Adrenal gland (tissue), 12 donors: ENCODE results near the gene FBXW10. TPM values are rescaled to one million over a fixed set of nuclear protein-coding genes. Genes with fewer than 3 reads are reported as not detected.
"Not testable (repeated sequence)": the region's sequence is repeated elsewhere in the genome, so short reads cannot be mapped to it uniquely, and the experiment has no call there.

Experiments used
- DNase-seq, 7 donors: peaks; one replicate each; pipeline ENCODE4 v3.0.0-alpha.2; 2019 to 2020
- H3K27ac ChIP-seq, 5 donors: fragments of 200-600 bp; sonication (generic) in 4 of 5; 1 replicate in 3 of 5; 2 replicates in 2 of 5; pipeline versions ENCODE4 v1.5.1 to v1.8.0; 2016 to 2020; ENCODE audit warnings: mild to moderate bottlenecking in 1 of 5
- H3K27me3 ChIP-seq: fragments of 200-600 bp; 2 replicates; pipeline ENCODE4 v1.8.0; 2021
- H3K36me3 ChIP-seq, 2 donors: fragments of 200-600 bp; replicated peaks in 1 of 2; 1 replicate in 1 of 2; 2 replicates in 1 of 2; pipeline versions ENCODE4 v1.5.1 to v1.8.0; 2018 to 2022
- H3K4me1 ChIP-seq, 2 donors: fragments of 200-600 bp; replicated peaks in 1 of 2; 1 replicate in 1 of 2; 2 replicates in 1 of 2; pipeline versions ENCODE4 v1.5.1 to v1.8.0; 2018 to 2021
- H3K4me3 ChIP-seq, 4 donors: fragments of 200-600 bp; sonication (generic) in 3 of 4; one replicate each; pipeline ENCODE4 v1.5.1; 2016 to 2018
- H3K9me3 ChIP-seq, 3 donors: fragments of 200-600 bp; sonication (generic) in 1 of 3; replicated peaks in 1 of 3; 1 replicate in 2 of 3; 2 replicates in 1 of 3; pipeline versions ENCODE4 v1.5.1 to v1.8.0; 2016 to 2021
- WGBS, 4 donors: extraction: QIAGEN DNeasy Blood & Tissue Kit in 2 of 4; methylation state at CpG; one replicate each; pipeline versions ENCODE4 v1.1.5 to v1.1.7; 2013 to 2017; 5-methylcytosine and 5-hydroxymethylcytosine counted together
- intact Hi-C, 2 donors: fragments of 100-400 bp; cut with DNase I; formaldehyde crosslinking; loops; one replicate each; pipeline versions ENCODE4 v1.14.1 to v1.15.0; 2022 to 2023
- polyA plus RNA-seq, 3 donors: library from polyadenylated mRNA; stranded (reverse); fragments of 200-250 nt in 2 of 3; fragments of 350-450 nt in 1 of 3; fragmentation: Illumina TruSeq in 1 of 3; extraction: RNeasy Lipid Tissue Mini Kit (QIAGEN cat#74804) in 1 of 3; gene quantifications; one replicate each; pipeline ENCODE4 v1.2.3, GENCODE V29; 2013 to 2014
- total RNA-seq, 9 donors: library from RNA; depleted of rRNA in 4 of 9; stranded (reverse); fragments of >200 nt in 4 of 9; fragments of 120-200 nt in 1 of 9; fragmentation: NEBNext Ultra II Directional in 1 of 9; extraction: Animal tissue kit (Norgen Biotek cat#: 25700) in 1 of 9; gene quantifications; one replicate each; pipeline versions ENCODE4 v1.1.0 to v1.2.4, GENCODE V29; 2013 to 2023
- donor health status: healthy with polysubstance abuse.
- donor health status: Bipolar disorder and iron deficiency.
- donor health status: DM: yes; HTN: yes; CAD: no.
- donor health status: DM: no; HTN: no; CAD: no.
- donor health status: DM: no; HTN: no; CAD: no.
- donor health status: DM: yes; HTN: yes; CAD: no.

The FBXW10 gene
- total and polyA plus RNA-seq, 12 donors = 0.14 to 3.0 (median 0.97) TPM; not detected in 2

DNA sequence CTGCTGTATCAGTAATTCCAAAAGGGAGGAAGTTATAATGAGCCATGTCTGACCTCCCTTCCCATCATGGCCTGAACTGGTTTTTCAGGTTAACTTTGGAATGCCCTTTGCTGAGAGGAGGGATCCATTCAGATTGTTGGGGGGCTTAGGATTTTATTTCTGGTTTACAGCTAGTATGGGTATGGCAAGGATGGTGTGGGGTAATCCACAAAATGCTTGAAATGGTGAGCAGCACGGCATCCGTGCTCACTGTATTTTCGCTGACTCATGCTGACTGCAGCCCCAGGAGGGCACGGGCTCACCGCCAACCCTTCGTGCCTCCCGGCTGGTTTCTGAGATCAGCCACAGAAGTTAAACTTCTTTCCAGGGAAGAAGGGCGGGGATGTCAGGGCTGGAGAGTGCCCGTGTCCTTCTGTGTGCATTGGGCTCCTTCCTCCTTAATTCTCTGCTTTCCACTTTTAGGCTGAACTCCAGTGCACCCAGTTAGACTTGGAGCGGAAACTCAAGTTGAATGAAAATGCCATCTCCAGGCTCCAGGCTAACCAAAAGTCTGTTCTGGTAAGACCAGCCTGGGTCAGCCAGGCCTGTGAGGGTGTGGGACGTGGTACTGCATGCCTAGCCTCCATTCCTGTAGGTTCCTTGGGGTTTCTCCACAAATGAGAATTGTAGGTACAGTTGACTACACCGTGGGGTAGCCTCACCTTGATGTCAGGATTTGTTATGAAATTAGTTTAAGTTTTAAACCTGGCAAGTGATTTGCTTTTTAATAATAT lies 21.9 kb upstream of the FBXW10 start:
- H3K4me3 ChIP-seq, H3K27me3 ChIP-seq, H3K4me1 ChIP-seq, H3K9me3 ChIP-seq, H3K36me3 ChIP-seq, DNase-seq, intact Hi-C loops: not testable (repeated sequence)
- H3K27ac ChIP-seq = peak overlapping the region in 1 of 5 donors; percentile 58
- 70 to 78% (median 72%) methylated on average over 1 of the region's 12 CpGs for WGBS, 4 donors

DNA sequence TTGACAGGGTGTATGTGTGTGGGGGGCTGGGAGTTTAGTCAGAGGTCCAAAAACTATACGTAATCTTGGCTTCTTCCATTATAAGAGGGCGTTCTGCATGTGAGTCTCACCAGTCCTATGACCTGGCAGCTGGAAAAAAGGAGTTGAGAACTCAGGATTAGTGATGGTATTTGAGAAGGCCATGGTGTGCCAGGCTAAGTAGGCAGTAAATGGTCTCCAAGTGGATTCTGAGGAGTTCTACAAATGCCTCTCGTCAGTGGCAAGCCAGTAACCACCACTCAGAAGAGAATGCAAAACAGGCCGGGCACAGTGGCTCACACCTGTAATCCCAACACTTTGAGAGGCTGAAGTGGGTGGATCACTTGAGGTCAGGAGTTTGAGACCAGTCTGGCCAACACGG lies 21.2 kb upstream of the FBXW10 start:
- H3K27ac ChIP-seq = not testable (repeated sequence)

DNA sequence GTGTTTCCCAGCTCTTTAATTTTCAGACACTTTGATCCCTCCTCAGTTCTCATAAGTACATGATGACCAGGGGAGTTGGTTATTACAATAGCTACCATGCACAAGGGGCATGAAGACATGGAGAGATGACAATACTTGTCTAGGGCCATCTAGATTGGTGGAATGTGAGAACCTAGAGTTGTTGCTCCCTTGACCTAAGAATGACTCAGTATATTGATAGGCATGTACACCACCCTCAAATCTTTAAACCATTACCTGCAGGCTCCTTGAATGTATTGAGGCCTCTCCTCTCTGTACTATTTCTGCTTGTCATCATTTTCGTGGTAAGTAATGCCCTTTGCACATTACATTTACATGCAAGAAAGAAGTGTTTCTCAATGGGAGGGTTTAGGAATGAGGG lies 20.3 kb upstream of the FBXW10 start:
- intact Hi-C loops, H3K4me1 ChIP-seq, H3K27ac ChIP-seq, DNase-seq, H3K27me3 ChIP-seq, H3K9me3 ChIP-seq, H3K36me3 ChIP-seq, H3K4me3 ChIP-seq: not testable (repeated sequence)
- 83 to 100% (median 94%) methylated on average over 1 of the region's 1 CpG for WGBS, 4 donors

More for the DNA sequence above, 21.2 kb upstream of the FBXW10 start:
- H3K4me1 ChIP-seq, H3K9me3 ChIP-seq, DNase-seq, intact Hi-C loops, H3K27me3 ChIP-seq, H3K4me3 ChIP-seq, H3K36me3 ChIP-seq: not testable (repeated sequence)
- WGBS, 4 donors = 70 to 93% (median 82%) methylated on average over 4 to 5 of the region's 5 CpGs

DNA sequence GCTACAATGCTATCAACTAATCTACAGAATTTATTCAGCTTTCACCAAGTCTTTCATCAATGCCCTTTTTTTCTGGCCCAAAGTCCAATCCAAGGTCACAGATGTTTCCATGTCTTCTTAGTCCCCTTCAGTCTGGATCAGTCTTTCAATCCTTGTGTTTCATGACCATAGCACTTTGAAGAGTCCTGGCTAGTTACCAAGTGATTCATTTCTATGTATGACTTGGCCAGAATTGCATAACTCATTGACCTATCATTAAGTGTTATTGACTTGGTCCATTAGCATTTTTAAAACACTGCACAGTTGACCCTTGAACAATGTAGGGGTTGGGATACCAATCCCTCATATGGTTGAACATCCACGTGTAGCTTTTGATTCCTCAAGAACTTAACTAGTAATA lies 11.4 kb upstream of the FBXW10 start:
- H3K9me3 ChIP-seq, H3K4me1 ChIP-seq, DNase-seq, H3K27me3 ChIP-seq, H3K36me3 ChIP-seq, intact Hi-C loops, H3K27ac ChIP-seq, H3K4me3 ChIP-seq: not testable (repeated sequence)
- 67 to 81% (median 75%) methylated on average over 1 of the region's 1 CpG for WGBS, 4 donors

DNA sequence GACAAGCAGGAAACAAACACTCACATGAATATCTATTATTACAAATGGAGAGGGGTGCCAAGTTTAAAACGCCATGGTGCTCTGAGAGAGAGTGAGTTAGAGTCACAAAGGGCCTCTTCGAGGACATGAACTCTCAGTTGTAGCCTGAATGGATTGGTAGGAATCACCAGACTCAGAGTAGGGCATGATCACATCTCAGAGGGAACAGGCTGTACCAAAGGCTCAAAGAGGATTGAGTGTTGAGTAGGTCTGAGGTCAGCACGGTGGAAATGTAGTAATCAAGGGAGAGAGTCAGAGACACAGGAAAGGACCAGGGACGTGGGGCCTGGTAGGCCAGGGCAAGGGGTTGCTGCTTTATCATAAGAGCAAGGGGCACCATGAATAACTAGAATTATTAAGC lies 10.5 kb upstream of the FBXW10 start:
- intact Hi-C loops, H3K4me1 ChIP-seq, H3K27ac ChIP-seq, H3K9me3 ChIP-seq, H3K36me3 ChIP-seq, H3K27me3 ChIP-seq, H3K4me3 ChIP-seq: not testable (repeated sequence)
- DNase-seq = peak in 1 of 7 donors; percentile 1
- WGBS, 4 donors = 67 to 77% (median 75%) methylated on average over 3 to 4 of the region's 4 CpGs

DNA sequence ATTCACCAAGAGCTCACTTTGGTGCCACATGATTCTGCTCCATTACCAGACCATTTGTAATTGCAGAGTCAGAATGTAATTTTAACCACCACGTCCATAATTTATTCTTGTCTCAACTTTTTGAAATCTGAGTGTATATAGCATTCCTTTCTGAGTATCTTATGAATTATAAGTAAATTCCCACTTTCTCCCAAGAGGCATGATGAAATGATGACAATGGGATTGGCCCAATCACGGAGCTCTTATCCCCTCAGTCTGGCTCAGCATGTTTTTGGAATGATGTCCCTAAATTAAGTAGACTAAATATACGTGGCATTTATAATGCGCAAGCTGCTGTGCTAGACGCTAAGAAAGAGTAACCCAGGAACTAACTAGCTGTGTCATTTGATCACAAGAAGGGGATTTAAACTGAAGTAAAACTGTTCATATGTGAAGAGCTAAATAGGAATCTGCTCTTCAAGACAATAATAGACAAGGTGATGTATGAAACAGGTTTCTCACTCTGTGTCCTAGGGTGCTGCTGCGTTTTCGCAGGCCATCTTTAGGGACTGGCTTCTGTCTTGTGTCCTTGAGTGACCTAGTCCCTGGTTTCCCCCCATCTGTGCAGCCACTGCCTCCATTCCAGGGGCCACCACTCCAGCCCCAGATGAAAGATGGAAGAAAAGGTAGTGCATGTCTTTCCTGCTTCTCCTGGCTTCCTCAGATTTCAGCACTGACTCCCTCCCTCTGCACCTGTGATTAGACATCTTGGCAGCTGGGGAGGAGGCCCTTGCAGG lies 4.0 kb upstream of the FBXW10 start:
- DNase-seq, H3K27ac ChIP-seq, H3K27me3 ChIP-seq, H3K9me3 ChIP-seq, H3K4me3 ChIP-seq, H3K36me3 ChIP-seq, H3K4me1 ChIP-seq, intact Hi-C loops: not testable (repeated sequence)
- 80 to 89% (median 84%) methylated on average over 7 of the region's 7 CpGs for WGBS, 4 donors

DNA sequence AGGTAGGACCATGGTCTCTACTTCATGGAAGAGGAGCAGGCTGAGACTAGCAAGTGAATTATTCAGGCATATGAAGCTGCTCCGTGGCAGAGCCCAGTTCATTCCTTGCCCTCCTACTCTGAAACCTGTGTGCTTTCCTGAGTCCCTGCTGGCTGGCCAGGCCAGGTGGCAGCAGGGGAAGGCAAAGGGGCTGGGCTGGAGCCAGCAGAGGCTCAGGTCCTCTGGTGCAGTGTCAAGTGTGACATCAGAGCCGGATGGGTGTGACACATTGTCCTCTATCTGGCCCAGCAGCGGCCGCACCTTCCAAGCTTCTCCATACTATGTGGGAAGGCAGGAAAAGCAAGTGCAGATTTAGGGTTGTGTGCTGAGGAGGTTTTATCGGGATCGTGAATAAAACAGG lies 2.6 kb upstream of the FBXW10 start:
- intact Hi-C loops, H3K27ac ChIP-seq, H3K4me1 ChIP-seq, H3K9me3 ChIP-seq, H3K36me3 ChIP-seq, H3K27me3 ChIP-seq, H3K4me3 ChIP-seq, DNase-seq: not testable (repeated sequence)
- 86 to 96% (median 92%) methylated on average over 2 to 4 of the region's 6 CpGs for WGBS, 4 donors

DNA sequence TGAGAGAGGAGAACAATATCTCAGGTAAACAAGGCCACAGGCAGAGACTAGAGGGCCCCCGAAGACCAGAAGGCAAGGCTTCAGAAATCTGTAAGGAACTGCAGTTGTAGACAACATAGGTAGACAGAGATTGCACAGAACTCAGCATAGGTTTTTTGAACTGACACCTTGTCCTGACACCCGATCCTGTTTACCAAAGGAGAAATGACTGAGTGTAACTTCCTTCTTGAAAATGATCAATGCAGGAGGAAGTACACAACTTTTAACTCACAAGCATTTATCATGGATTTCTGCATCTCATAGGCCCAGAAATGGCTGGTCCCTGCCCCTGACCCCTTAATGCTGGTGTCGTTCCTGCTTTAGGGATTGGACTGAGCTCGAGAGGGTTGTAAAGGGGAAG lies 872 bp downstream of the FBXW10 start:
- H3K9me3 ChIP-seq, H3K27ac ChIP-seq, H3K4me1 ChIP-seq, H3K4me3 ChIP-seq, DNase-seq, H3K27me3 ChIP-seq, intact Hi-C loops, H3K36me3 ChIP-seq: not testable (repeated sequence)
- 38 to 79% (median 67%) methylated on average over 2 to 4 of the region's 4 CpGs for WGBS, 4 donors

DNA sequence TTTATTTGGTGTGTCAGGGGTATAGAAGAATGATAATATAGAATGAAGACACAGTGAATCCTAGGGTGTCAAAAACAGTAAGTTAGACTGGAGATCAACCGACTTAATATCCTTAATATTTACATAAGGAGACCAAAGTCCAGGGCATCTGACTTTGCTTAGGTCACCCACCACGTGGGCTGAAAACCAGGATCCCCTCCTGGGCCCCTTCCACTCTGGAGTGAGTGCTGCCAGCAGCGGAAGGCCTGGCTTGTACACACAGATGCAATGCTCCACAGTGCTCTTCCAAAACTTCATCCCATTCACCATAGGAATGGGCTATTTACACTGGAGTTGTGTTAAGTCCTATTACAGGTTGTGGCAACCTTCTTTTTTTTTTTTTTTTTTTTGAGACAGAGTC lies 2.7 kb downstream of the FBXW10 start:
- H3K9me3 ChIP-seq, DNase-seq, H3K27me3 ChIP-seq, H3K4me3 ChIP-seq, H3K36me3 ChIP-seq, H3K4me1 ChIP-seq, H3K27ac ChIP-seq, intact Hi-C loops: not testable (repeated sequence)
- 58 to 83% (median 72%) methylated on average over 3 of the region's 3 CpGs for WGBS, 4 donors

DNA sequence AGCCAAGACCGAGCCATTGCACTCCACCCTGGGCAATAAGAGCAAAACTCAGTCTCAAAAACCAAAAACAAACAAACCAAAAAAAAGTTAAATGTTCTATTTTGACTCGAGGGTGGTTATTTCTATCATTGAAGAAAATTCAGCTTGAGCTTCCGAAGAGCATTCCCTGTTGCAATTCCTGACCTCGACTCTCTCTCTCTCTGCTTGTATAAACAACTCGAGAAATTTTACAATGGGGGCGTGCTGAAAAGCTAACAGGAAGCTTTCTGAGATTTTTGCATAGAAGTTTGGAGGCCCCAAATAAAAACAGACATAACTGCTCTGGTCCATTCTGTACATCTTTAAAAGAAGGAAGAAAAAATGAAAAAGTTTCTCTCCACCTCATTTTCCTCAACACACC lies 3.6 kb downstream of the FBXW10 start:
- H3K27ac ChIP-seq, H3K9me3 ChIP-seq, DNase-seq, H3K4me1 ChIP-seq, H3K27me3 ChIP-seq, H3K36me3 ChIP-seq, H3K4me3 ChIP-seq, intact Hi-C loops: not testable (repeated sequence)
- 56 to 74% (median 60%) methylated on average over 6 of the region's 6 CpGs for WGBS, 4 donors

DNA sequence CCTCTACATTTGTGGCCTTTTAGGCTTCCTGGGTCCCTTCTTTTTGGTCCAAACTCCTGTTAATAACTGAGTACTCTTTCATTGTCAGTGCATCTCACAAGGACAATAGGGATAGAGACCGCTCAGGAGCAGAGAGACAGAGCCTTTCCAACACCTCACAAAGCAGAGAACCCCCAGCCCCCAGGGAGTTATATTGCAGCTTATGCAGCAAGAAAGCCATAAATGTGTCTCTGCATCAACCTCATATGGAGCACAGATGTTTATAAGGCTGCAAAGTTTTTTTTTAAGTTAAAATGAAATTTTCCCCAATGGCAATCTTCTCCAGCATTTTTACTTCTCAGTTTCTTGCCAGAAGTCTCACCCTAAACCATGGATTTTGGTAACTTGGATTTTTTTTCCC lies 6.4 kb downstream of the FBXW10 start:
- DNase-seq, H3K4me1 ChIP-seq, H3K27me3 ChIP-seq, intact Hi-C loops, H3K36me3 ChIP-seq, H3K4me3 ChIP-seq, H3K9me3 ChIP-seq, H3K27ac ChIP-seq: not testable (repeated sequence)
- 80 to 100% (median 97%) methylated on average over 1 of the region's 1 CpG for WGBS, 4 donors
